ENCODE data around the gene MRPL40.

DNA sequence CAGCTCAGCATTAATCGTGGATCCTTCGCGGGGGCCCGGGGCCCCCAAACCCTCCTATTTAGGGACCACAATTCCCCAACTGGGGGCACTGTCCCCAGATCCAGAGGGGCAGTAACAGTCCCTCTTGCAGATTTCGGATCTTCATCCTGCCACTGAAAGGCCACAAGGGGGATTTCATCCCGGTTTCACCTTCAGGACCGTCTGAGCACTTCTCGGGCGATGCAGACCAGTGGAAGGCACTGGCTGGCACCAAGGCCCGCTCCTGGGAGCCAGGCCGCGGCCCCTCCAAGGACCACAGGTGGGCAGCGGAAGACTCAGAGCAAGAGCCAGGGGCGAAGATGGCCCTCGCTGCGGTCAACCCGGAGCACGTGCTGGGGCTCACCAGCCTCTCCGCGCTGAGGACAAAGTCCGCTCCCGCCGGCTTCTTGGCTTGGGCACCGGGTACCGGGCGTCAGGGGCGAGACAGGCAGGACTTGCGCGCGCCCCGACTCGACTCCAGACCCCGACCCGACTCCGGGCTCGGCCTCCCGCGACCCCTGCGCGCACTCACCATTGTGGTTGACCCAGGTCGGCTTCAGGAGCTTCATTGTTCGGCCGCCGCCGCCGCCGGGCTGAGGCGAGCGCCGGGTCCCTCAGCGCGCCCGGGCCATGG is 1.3 kb upstream of the MRPL40 start:
- TF ChIP-seq, protein P1, sequence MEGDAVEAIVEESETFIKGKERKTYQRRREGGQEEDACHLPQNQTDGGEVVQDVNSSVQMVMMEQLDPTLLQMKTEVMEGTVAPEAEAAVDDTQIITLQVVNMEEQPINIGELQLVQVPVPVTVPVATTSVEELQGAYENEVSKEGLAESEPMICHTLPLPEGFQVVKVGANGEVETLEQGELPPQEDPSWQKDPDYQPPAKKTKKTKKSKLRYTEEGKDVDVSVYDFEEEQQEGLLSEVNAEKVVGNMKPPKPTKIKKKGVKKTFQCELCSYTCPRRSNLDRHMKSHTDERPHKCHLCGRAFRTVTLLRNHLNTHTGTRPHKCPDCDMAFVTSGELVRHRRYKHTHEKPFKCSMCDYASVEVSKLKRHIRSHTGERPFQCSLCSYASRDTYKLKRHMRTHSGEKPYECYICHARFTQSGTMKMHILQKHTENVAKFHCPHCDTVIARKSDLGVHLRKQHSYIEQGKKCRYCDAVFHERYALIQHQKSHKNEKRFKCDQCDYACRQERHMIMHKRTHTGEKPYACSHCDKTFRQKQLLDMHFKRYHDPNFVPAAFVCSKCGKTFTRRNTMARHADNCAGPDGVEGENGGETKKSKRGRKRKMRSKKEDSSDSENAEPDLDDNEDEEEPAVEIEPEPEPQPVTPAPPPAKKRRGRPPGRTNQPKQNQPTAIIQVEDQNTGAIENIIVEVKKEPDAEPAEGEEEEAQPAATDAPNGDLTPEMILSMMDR (tag by site-specific recombination; IDR thresholded peaks at IDR 0.05) = peak; percentile 83
- TF ChIP-seq, protein P2, sequence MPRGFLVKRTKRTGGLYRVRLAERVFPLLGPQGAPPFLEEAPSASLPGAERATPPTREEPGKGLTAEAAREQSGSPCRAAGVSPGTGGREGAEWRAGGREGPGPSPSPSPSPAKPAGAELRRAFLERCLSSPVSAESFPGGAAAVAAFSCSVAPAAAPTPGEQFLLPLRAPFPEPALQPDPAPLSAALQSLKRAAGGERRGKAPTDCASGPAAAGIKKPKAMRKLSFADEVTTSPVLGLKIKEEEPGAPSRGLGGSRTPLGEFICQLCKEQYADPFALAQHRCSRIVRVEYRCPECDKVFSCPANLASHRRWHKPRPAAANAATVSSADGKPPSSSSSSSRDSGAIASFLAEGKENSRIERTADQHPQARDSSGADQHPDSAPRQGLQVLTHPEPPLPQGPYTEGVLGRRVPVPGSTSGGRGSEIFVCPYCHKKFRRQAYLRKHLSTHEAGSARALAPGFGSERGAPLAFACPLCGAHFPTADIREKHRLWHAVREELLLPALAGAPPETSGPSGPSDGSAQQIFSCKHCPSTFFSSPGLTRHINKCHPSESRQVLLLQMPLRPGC (tag by site-specific recombination; IDR thresholded peaks at IDR 0.05) = no peak
- peak; percentile 69 for TF ChIP-seq ZBTB26 (tag by site-specific recombination; optimal IDR thresholded peaks at IDR 0.05)
- no peak for TF ChIP-seq ZNF138 (tag by site-specific recombination; IDR thresholded peaks at IDR 0.05; ENCODE audit: borderline replicate concordance)
- TF ChIP-seq SETDB1 (IDR thresholded peaks at IDR 0.05; ENCODE audit: insufficient read length, low read length) = no peak
- TF ChIP-seq, protein P3, sequence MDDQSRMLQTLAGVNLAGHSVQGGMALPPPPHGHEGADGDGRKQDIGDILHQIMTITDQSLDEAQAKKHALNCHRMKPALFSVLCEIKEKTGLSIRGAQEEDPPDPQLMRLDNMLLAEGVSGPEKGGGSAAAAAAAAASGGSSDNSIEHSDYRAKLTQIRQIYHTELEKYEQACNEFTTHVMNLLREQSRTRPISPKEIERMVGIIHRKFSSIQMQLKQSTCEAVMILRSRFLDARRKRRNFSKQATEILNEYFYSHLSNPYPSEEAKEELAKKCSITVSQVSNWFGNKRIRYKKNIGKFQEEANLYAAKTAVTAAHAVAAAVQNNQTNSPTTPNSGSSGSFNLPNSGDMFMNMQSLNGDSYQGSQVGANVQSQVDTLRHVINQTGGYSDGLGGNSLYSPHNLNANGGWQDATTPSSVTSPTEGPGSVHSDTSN (CRISPR knock-in tag; IDR thresholded peaks at IDR 0.05) = no peak
- TF ChIP-seq ZNF549 (tag by site-specific recombination; IDR thresholded peaks at IDR 0.05) = no peak
- no peak for TF ChIP-seq TCF7L2 (IDR thresholded peaks at IDR 0.05; ENCODE audit: borderline replicate concordance, low read depth, low read length)
